GM12878 (cell line): ENCODE results near the gene ENPP6. TPM values are rescaled to one million over a fixed set of nuclear protein-coding genes. Genes with fewer than 3 reads are reported as not detected.

Experiments
- ATAC-seq: fragments of 200-7000 bp; cut with Tn5 transposase; 3 replicates; pipeline ENCODE4 v1.9.1; 2020; ENCODE audit warnings: mild to moderate bottlenecking, moderate library complexity
- BruUV-seq: library from RNA; stranded (reverse); fragments of 400-500 nt; replicated peaks from 2 replicates; lab custom pipeline; 2021; lab: Mats Ljungman, UMichigan
- CTCF ChIA-PET: fragments of 300-600 bp; sonication (Branson Sonifier 250); formaldehyde crosslinking; extraction: SDS; loops from one replicate; lab custom pipeline; 2021; ENCODE audit warnings: inconsistent platforms; lab: Yijun Ruan, JAX
- POLR2A ChIA-PET: fragments of 350-600 bp; formaldehyde crosslinking; extraction: SDS; loops from one replicate; lab custom pipeline; 2021; ENCODE audit warnings: inconsistent platforms; lab: Charles Lee
- RAD21 ChIA-PET: fragments of 300-600 bp; sonication (Branson Sonifier 250); formaldehyde crosslinking; loops from one replicate; lab custom pipeline; 2023; ENCODE audit warnings: antibody characterized with exemption; ENCODE audit not compliant: unreplicated experiment; lab: Charles Lee
- SMC1A ChIA-PET: fragments of 300-600 bp; sonication (Branson Sonifier 250); formaldehyde crosslinking; loops from one replicate; lab custom pipeline; 2023; ENCODE audit not compliant: unreplicated experiment, uncharacterized antibody; lab: Charles Lee
- DNase-seq: peaks from one replicate; pipeline ENCODE4 v3.0.0-alpha.2; 2011; ENCODE audit warnings: low read depth, low spot score
- FAIRE-seq: peaks from 3 replicates; lab custom pipeline; 2011; peaks lifted over from hg19 to GRCh38; lab: Jason Lieb, UNC
- H2AFZ ChIP-seq: 2 replicates; pipeline ENCODE4 v1.6.0; 2011; ENCODE audit warnings: low read depth, low read length, control low read depth; ENCODE audit not compliant: control insufficient read depth
- H3K27ac ChIP-seq: 2 replicates; pipeline ENCODE4 v1.5.1; 2011; ENCODE audit warnings: control low read depth; ENCODE audit not compliant: control insufficient read depth, insufficient read depth
- H3K27me3 ChIP-seq, 2 experiments: replicated peaks in 1 of 2; 2 replicates each; pipeline versions ENCODE4 v1.6.0 to v1.6.1; 2011; ENCODE audit warnings: low read length in 1 of 2; ENCODE audit not compliant: control insufficient read depth in 2 of 2, insufficient read depth in 2 of 2
- H3K36me3 ChIP-seq, 2 experiments: 2 replicates each; pipeline ENCODE4 v1.5.1; 2011; ENCODE audit warnings: low read length in 1 of 2; ENCODE audit not compliant: control insufficient read depth in 2 of 2, insufficient read depth in 2 of 2
- H3K4me1 ChIP-seq: 2 replicates; pipeline ENCODE4 v1.6.1; 2011; ENCODE audit warnings: mild to moderate bottlenecking, low read length, moderate library complexity, mixed read lengths; ENCODE audit not compliant: control insufficient read depth, insufficient read depth
- H3K4me2 ChIP-seq: 2 replicates; pipeline ENCODE4 v1.6.0; 2011; ENCODE audit warnings: control low read depth; ENCODE audit not compliant: control insufficient read depth, insufficient read depth
- H3K4me3 ChIP-seq: fragments of 200-600 bp; sonication (generic); 2 replicates; pipeline ENCODE4 v1.5.1; 2016
- H3K79me2 ChIP-seq: 2 replicates; pipeline ENCODE4 v1.6.0; 2011; ENCODE audit warnings: low read length; ENCODE audit not compliant: control insufficient read depth, insufficient read depth
- H3K9ac ChIP-seq: 2 replicates; pipeline ENCODE4 v1.8.0; 2011; ENCODE audit warnings: low read length, control low read depth, mixed read lengths; ENCODE audit not compliant: control insufficient read depth, insufficient read depth
- H3K9me3 ChIP-seq: replicated peaks from 3 replicates; pipeline ENCODE4 v1.5.1; 2011; ENCODE audit warnings: mild to moderate bottlenecking, low read length; ENCODE audit not compliant: control insufficient read depth, insufficient read depth
- H4K20me1 ChIP-seq: 2 replicates; pipeline ENCODE4 v1.6.0; 2011; ENCODE audit not compliant: control insufficient read depth, insufficient read depth
- CHD4 ChIP-seq: fragments of 200-600 bp; sonication (generic); IDR thresholded peaks from 2 replicates; pipeline ENCODE4 v1.6.1; 2016; ENCODE audit warnings: mild to moderate bottlenecking
- EED ChIP-seq: sonication (generic); IDR thresholded peaks from 2 replicates; pipeline ENCODE4 v1.6.1; 2016; ENCODE audit warnings: antibody characterized with exemption, low read depth
- IKZF2 ChIP-seq, 2 experiments: fragments of 450-650 bp; IDR thresholded peaks; 2 replicates each; pipeline ENCODE4 v1.6.1; 2017; ENCODE audit warnings: mild to moderate bottlenecking in 2 of 2, moderate library complexity in 2 of 2
- MEF2A ChIP-seq: IDR thresholded peaks from 2 replicates; pipeline ENCODE4 v1.6.1; 2011; ENCODE audit warnings: low read depth, mild to moderate bottlenecking, low read length, moderate library complexity; ENCODE audit not compliant: insufficient read depth
- NFIC ChIP-seq: IDR thresholded peaks from 2 replicates; pipeline ENCODE4 v1.6.1; 2012; ENCODE audit warnings: low read depth, mild to moderate bottlenecking, inconsistent platforms, low read length, moderate library complexity
- SIN3A ChIP-seq: IDR thresholded peaks from 2 replicates; pipeline ENCODE4 v1.6.1; 2012; ENCODE audit warnings: low read depth, low read length, improper control_type of control experiment
- TCF12 ChIP-seq: IDR thresholded peaks from 2 replicates; pipeline ENCODE4 v1.6.1; 2011; ENCODE audit warnings: low read depth, mild to moderate bottlenecking, low read length
- ZBTB33 ChIP-seq: fragments of 450-650 bp; IDR thresholded peaks from 2 replicates; pipeline ENCODE4 v1.6.1; 2017; ENCODE audit warnings: mild to moderate bottlenecking
- WGBS: methylation state at CpG from one replicate; pipeline ENCODE4 v1.1.6; 2016; ENCODE audit warnings: low lambda C conversion rate; ENCODE audit not compliant: insufficient replicate concordance, insufficient coverage; ENCODE audit errors: missing lambda C conversion rate; 5-methylcytosine and 5-hydroxymethylcytosine counted together
- in situ Hi-C: fragments of 300-500 bp; cut with MboI; formaldehyde crosslinking; loops from 9 replicates; pipeline ENCODE4 v1.14.3; 2018; ENCODE audit warnings: mixed read lengths
- intact Hi-C: fragments of 100-400 bp; cut with micrococcal nuclease; formaldehyde crosslinking; loops from one replicate; pipeline ENCODE4 v1.14.2; 2022; ENCODE audit not compliant: unreplicated experiment
- polyA plus RNA-seq, 11 experiments: library from polyadenylated mRNA; depleted of rRNA in 4 of 11; unstranded in 6 of 11; stranded (reverse) in 5 of 11; fragments of >200 nt; fragmentation: Nextera tagmentation in 4 of 11; fragmentation: Illumina TruSeq in 1 of 11; extraction: Ambion mirVana in 4 of 11; extraction: Trizol in 1 of 11; gene quantifications; 1 replicate in 1 of 11; 2 replicates in 10 of 11; pipeline versions ENCODE4 v1.2.1 to v1.2.3, GENCODE V29; 2011 to 2016; ENCODE audit warnings: inconsistent platforms in 2 of 11, missing spikeins in 2 of 11, low read depth in 1 of 11
- total RNA-seq, 4 experiments: library from RNA; depleted of rRNA in 3 of 4; stranded (reverse); fragments of >200 nt in 3 of 4; fragmentation: Illumina TruSeq in 1 of 4; extraction: Trizol in 1 of 4; gene quantifications; 2 replicates each; pipeline versions ENCODE4 v1.2.1 to v1.2.3, GENCODE V29; 2013 to 2021

The ENPP6 gene
- total and polyA plus RNA-seq, 10 of the 15 experiments (the other 5 are each of a cell fraction or from before 2014, with no cell fraction given) = 0.04 to 1.0 (median 0.44) TPM; not detected in 1

DNA sequence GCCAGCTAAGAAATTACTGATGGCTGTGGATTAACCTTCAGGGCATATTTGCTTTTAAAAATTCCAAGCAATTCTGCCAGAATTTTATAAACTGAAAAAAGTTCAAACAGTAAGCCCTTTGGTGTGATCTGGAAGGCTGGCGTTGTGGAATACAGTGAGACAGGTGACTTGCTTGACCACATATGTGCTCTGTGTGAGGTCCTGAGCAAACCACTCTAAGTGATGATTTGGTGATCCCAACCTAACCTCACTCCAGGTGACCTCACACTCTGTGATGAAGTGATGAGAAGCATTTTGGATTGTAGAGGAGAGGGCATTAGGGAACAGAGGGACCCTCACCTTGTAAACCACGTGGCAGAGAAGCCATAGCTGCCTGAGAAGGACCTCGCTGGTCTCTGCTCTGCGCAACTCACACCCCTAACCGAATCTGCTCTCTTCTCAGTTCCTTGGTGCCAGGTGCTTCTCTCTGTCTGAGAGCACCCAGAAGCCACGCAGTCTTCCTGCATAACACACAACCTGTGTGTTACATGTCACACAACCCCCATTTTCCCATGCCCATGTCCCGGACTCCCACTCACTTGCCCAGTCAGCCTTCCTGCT lies 106.3 kb downstream of the ENPP6 start:
- POLR2A ChIA-PET = no interaction called here
- CTCF ChIA-PET = interaction anchor here (0.6 to 2.4 kb wide), 3 partner anchors 11 to 398 kb away, joined by 3 to 9 read pairs (median 4); no protein-coding TSS in a partner anchor
- no peak for TF ChIP-seq SIN3A
- TF ChIP-seq CHD4 = no peak
- TF ChIP-seq NFIC = no peak
- TF ChIP-seq MEF2A = no peak
- TF ChIP-seq ZBTB33 = no peak
- no peak for TF ChIP-seq EED
- no peak for TF ChIP-seq TCF12
- no peak for TF ChIP-seq IKZF2 (IDR thresholded peaks at IDR 0.05)
- DNase-seq (no peak), ATAC-seq (no peak), FAIRE-seq (no peak)
- no peak overlapping the region for H2AFZ ChIP-seq
- 33% methylated on average over 7 of the region's 7 CpGs for WGBS
- SMC1A ChIA-PET = no interaction called here
- in situ Hi-C loops = no loop called here
- no peaks in the 10 kb centered on the region for H3K79me2 ChIP-seq
- RAD21 ChIA-PET = no interaction called here
- no peak overlapping the region for H3K4me3 ChIP-seq
- no peaks in the 10 kb centered on the region; the same call in 2 of the 3 replicates for H3K9me3 ChIP-seq
- H3K4me1 ChIP-seq = no peaks in the 10 kb centered on the region
- intact Hi-C loops = no loop called here
- H3K36me3 ChIP-seq = no peaks in the 10 kb centered on the region
- H3K27ac ChIP-seq = no peak overlapping the region
- H3K27me3 ChIP-seq = no peaks in the 10 kb centered on the region; a peak in 1 of 4 replicates
- no peak overlapping the region for H3K4me2 ChIP-seq
- BruUV-seq = no TSS peak
- no peaks in the 10 kb centered on the region for H4K20me1 ChIP-seq
- no peak overlapping the region for H3K9ac ChIP-seq
